Transverse colon (tissue), 4 donors: ENCODE measurements around the gene AQP9. TPM values are rescaled to one million over a fixed set of nuclear protein-coding genes. Genes with fewer than 3 reads are reported as not detected.

Experiments
- DNase-seq: peaks from one replicate; pipeline ENCODE4 v3.0.0-alpha.2; 2019
- H3K27ac ChIP-seq, 4 donors: fragments of 200-600 bp; sonication (generic); 2 replicates each; pipeline ENCODE4 v1.5.1; 2016 to 2018; ENCODE audit warnings: inconsistent platforms in 4 of 4
- H3K27me3 ChIP-seq: fragments of 200-600 bp; sonication (generic); 2 replicates; pipeline ENCODE4 v1.5.1; 2017; ENCODE audit warnings: inconsistent platforms
- H3K36me3 ChIP-seq, 4 donors: fragments of 200-600 bp; sonication (generic); 2 replicates each; pipeline ENCODE4 v1.5.1; 2017 to 2019; ENCODE audit warnings: inconsistent platforms in 4 of 4
- H3K4me1 ChIP-seq, 4 donors: fragments of 200-600 bp; sonication (generic); 2 replicates each; pipeline ENCODE4 v1.5.1; 2017 to 2020; ENCODE audit warnings: inconsistent platforms in 4 of 4
- H3K4me3 ChIP-seq, 4 donors: fragments of 200-600 bp; sonication (generic); 1 replicate in 1 of 4; 2 replicates in 3 of 4; pipeline versions ENCODE4 v1.5.1 to v1.6.1; 2017 to 2019; ENCODE audit warnings: inconsistent platforms in 4 of 4
- H3K9me3 ChIP-seq, 2 donors: fragments of 200-600 bp; sonication (generic); 2 replicates each; pipeline ENCODE4 v1.5.1; 2017 to 2019; ENCODE audit warnings: inconsistent platforms in 2 of 2
- CTCF ChIP-seq, 5 experiments: fragments of 200-600 bp in 3 of 5; fragments of 450-650 bp in 2 of 5; sonication (generic) in 3 of 5; IDR thresholded peaks; 1 replicate in 2 of 5; 2 replicates in 3 of 5; pipeline ENCODE4 v1.5.1; 2016 to 2017; ENCODE audit warnings: antibody characterized with exemption in 5 of 5, inconsistent platforms in 3 of 5, mild to moderate bottlenecking in 2 of 5, moderate library complexity in 1 of 5
- EP300 ChIP-seq: sonication (generic); formaldehyde crosslinking; IDR thresholded peaks from one replicate; pipeline ENCODE4 v1.6.1; 2017; ENCODE audit warnings: antibody characterized with exemption, low read depth
- POLR2A ChIP-seq: fragments of 450-650 bp; IDR thresholded peaks from one replicate; pipeline ENCODE4 v1.6.1; 2016; ENCODE audit warnings: antibody characterized with exemption, mild to moderate bottlenecking, moderate library complexity
- POLR2AphosphoS5 ChIP-seq, 3 donors: sonication (generic); formaldehyde crosslinking; IDR thresholded peaks; one replicate each; pipeline ENCODE4 v1.6.1; 2016; ENCODE audit warnings: antibody characterized with exemption in 3 of 3
- WGBS, 2 donors: methylation state at CpG; one replicate each; pipeline ENCODE4 v1.1.5; 2018; ENCODE audit warnings: low coverage in 1 of 2; 5-methylcytosine and 5-hydroxymethylcytosine counted together
- in situ Hi-C, 4 donors: fragments of 200-750 bp; cut with MboI; loops; one replicate each; pipeline versions ENCODE4 v1.15.0 to v1.15.1; 2017; ENCODE audit warnings: low sequenced_read_pairs in 3 of 4, low pct_ligation_motif_present in 1 of 4, low pct_unique_long_range_greater_than_20kb in 1 of 4
- intact Hi-C: fragments of 100-400 bp; cut with DNase I; formaldehyde crosslinking; loops from one replicate; pipeline ENCODE4 v1.15.1; 2023; ENCODE audit warnings: low total_unique reads
- total RNA-seq, 4 donors: library from RNA; depleted of rRNA; stranded (reverse); fragments of >200 nt; gene quantifications; one replicate each; pipeline ENCODE4 v1.1.0, GENCODE V29; 2016

Gene AQP9
- total RNA-seq, 4 donors from 2014 or later, result 0.14 to 0.32 TPM; not detected in 2

- Histone ChIP-seq H3K27me3 (peaks cover 3% of the 10 kb centered on the region), H3K27ac (no peak overlapping the region), H3K9me3 (no peaks in the 10 kb centered on the region), H3K4me3 (no peak overlapping the region), H3K4me1 (no peaks in the 10 kb centered on the region), H3K36me3 (no peaks in the 10 kb centered on the region)
- WGBS, 2 donors, result 68 to 78% methylated on average over 3 to 4 of the region's 4 CpGs
- in situ Hi-C loops, result no loop called here
- intact Hi-C loops, result no loop called here
- no peak for DNase-seq
- TF ChIP-seq POLR2AphosphoS5 (IDR thresholded peaks at IDR 0.05) (no peak), POLR2A (no peak), CTCF (IDR thresholded peaks at IDR 0.05) (no peak), EP300 (no peak)
These were observed 37.8 kb downstream of the AQP9 start for GRCh38 chr15:58175955-58176354.

DNA sequence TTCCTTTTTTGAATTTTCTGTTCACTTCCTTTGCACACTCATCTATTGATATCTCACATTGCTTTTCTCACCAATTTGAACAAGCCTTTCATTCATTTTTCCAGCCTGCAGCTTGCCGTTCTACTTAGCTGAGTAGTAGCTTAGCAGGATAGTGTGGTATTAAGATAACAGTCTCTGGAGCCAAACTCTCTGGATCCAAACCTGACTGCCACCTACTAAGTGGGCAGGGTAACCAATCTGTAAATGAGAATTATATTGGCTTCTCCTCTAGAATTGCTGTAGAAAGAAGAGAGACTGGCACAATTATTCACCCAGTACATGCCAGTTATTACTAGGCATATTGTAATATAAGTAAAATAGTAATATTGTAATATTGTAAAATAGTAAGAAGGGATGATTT lies 40.5 kb downstream of the AQP9 start:
- intact Hi-C loops, result no loop called here
- WGBS, 2 donors, result 70 to 82% methylated on average over 1 of the region's 1 CpG
- Histone ChIP-seq H3K9me3 (no peaks in the 10 kb centered on the region), H3K27me3 (peaks cover 17% of the 10 kb centered on the region), H3K4me1 (no peaks in the 10 kb centered on the region), H3K36me3 (no peaks in the 10 kb centered on the region), H3K27ac (no peak overlapping the region), H3K4me3 (no peak overlapping the region)
- in situ Hi-C loops, result no loop called here
- no peak for DNase-seq
- no peak for TF ChIP-seq POLR2AphosphoS5 (IDR thresholded peaks at IDR 0.05)
- TF ChIP-seq CTCF (IDR thresholded peaks at IDR 0.05), result no peak
- no peak for TF ChIP-seq EP300
- no peak for TF ChIP-seq POLR2A

DNA sequence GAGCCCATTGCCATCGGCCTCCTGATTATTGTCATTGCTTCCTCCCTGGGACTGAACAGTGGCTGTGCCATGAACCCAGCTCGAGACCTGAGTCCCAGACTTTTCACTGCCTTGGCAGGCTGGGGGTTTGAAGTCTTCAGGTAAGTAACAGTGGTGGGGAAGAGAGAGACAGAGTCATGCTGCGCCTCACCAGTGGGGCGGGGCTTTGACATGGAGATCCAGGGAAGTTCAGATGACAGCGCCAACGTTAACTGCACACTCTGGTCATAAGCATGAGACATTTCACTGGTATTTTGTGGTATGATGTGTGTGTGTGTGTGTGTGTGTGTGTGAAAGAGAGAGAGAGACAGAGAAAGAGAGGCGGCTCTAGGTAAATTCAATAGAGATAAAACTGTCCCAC lies 41.0 kb downstream of the AQP9 start:
- Histone ChIP-seq H3K4me1 (no peaks in the 10 kb centered on the region), H3K27me3 (peaks cover 17% of the 10 kb centered on the region), H3K4me3 (no peak overlapping the region), H3K9me3 (no peaks in the 10 kb centered on the region), H3K27ac (no peak overlapping the region), H3K36me3 (no peaks in the 10 kb centered on the region)
- intact Hi-C loops (no loop called here), in situ Hi-C loops (no loop called here)
- WGBS, 2 donors, result 87 to 100% methylated on average over 1 to 7 of the region's 7 CpGs
- DNase-seq, result no peak
- no peak for TF ChIP-seq CTCF (IDR thresholded peaks at IDR 0.05)
- no peak for TF ChIP-seq POLR2AphosphoS5 (IDR thresholded peaks at IDR 0.05)
- no peak for TF ChIP-seq EP300
- no peak for TF ChIP-seq POLR2A

DNA sequence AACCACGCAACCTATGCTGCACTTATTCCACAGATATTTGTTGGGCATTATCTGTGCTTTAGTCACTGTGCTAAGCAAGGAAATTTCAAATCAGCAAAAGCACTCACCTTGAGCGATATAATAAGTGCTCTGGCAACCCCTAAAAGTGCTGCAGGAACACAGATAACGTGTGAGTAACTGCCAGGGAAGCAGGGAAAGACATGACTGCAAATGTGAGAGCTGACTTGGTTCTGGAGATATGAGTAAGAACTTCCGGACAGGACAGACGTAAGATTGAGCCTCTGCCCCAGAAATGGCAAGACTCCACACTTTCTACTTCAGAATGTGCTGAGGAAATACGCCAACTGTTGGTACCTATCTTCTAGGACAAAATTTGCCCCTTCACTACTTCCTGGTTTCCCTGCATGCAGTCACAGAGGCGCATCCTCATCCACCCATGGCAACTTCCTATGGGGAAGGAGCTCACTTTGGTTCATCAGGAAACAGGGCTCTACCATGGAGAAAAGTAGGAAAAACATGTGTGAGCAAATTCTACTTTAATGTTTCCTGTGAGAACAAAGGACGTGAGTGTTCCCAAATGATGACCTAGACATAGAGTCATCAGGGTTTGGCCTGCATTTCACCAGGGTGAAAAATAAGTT lies 41.7 kb downstream of the AQP9 start:
- H3K4me3 ChIP-seq, result no peak overlapping the region
- no peak for DNase-seq
- 65 to 68% methylated on average over 2 to 8 of the region's 8 CpGs for WGBS, 2 donors
- intact Hi-C loops (no loop called here), in situ Hi-C loops (no loop called here)
- H3K27me3 ChIP-seq, result peaks cover 17% of the 10 kb centered on the region
- H3K9me3 ChIP-seq, result no peaks in the 10 kb centered on the region
- no peaks in the 10 kb centered on the region for H3K36me3 ChIP-seq
- H3K4me1 ChIP-seq, result no peaks in the 10 kb centered on the region
- no peak overlapping the region for H3K27ac ChIP-seq
- TF ChIP-seq CTCF (IDR thresholded peaks at IDR 0.05), result no peak
- no peak for TF ChIP-seq POLR2A
- no peak for TF ChIP-seq POLR2AphosphoS5 (IDR thresholded peaks at IDR 0.05)
- no peak for TF ChIP-seq EP300
